Measurements from ENCODE around the gene DDX11. TPM values are rescaled to one million over a fixed set of nuclear protein-coding genes. Genes with fewer than 3 reads are reported as not detected.
"Not testable (repeated sequence)": the region's sequence is repeated elsewhere in the genome, so short reads cannot be mapped to it uniquely, and the experiment has no call there.

DDX11 gene
- total RNA-seq, 1 experiment from 2014 or later, result 70.8 TPM

DNA sequence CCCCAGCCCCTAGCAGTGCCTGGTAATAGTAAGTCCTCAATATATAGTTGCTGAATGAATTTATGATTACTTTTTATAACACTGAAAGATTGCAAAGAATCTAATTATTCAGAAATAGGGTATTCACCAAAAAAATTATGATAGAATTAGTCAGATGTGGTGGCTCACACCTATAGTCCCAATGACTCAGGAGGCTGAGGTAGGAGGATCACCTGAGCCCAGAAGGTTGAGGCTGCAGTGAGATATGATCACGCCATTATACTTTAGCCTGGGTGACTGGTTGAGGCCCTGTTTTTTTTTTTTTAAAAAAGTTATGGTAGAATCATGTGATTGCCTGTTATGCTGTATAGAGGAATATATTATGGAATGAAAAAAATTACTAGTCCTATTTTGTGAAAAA, 21.5 kb upstream of the DDX11 start:
- H3K36me3 ChIP-seq, H3K27me3 ChIP-seq, H3K9me3 ChIP-seq, DNase-seq, H3K4me3 ChIP-seq: not testable (repeated sequence)

DNA sequence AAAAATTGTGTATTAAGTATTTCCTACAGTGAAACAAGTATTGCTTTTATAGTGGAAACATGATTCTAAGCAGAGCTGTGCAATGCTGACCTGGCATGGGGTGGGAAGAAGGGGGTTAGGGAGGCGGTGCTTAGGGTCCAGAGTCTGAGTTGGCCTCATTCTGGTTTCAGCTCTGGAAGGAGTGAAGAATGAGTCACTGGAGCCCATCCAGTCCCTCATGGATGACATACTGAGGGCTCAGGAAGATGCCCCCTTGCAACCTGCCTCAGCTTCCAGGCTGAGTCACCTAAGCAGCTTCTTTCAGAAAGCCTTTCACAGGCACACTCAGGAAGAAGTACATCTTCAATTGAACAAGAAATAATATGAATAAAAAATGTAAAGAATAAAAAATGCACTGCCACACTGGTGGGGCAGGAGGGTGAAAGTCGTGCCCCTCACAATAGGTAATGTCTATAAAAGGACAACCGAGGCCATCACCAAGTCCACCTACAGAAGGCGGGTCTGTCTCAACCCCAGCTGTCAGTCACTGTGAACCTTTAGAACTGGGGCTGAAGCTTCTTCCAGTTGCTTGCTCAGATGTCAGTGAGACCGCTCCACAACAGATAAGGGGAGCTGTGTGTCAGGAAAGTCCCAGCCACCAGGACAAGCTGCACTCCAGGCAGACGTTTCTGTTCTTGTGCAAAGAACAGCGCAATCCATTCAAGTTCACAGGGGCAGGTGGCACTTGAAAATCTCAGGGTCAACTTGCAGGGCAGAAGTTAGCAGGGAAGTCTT, 20.8 kb upstream of the DDX11 start:
- H3K4me3 ChIP-seq, H3K36me3 ChIP-seq, H3K27me3 ChIP-seq, H3K9me3 ChIP-seq: not testable (repeated sequence)
- peak; percentile 93 for DNase-seq

DNA sequence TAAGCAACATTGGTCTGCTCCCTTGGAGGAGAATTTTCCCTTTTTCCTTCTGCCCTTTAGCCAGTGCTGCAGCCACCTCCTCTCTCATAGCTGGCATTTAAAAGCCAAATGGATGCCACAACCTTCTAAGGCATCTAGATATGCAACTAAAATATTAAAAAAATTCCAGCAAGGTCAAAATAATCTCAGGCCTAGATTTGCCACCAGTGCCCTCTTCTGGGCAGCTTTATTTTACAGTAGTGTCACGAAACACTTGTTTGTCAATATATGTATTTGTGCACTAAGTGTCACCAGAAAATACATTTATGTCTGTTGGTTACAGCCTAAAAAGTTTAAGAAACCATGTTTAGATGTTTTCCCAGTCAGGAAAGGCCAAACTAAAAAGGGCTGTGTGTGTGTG, 19.7 kb upstream of the DDX11 start:
- not testable (repeated sequence) for H3K27me3 ChIP-seq, H3K9me3 ChIP-seq, DNase-seq, H3K36me3 ChIP-seq, H3K4me3 ChIP-seq

DNA sequence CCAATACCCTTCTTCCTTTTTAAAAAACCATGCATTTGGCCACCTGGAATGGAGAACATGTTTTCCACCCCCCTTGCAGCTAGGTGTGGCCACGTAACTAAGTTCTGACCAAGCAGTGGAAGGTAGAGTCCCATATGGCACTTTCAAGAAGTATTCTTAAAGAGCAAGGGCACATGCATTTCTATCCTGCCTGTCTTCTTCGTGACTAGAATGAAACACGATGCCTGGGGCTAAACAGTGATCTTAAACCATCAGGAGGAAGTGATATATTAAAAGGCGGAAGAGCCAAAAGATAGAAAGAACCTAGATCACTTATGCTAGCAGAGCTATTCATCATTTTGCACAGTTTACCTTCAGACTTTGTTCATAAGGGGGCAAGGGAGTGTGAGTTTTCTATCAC, 16.0 kb upstream of the DDX11 start:
- H3K9me3 ChIP-seq, result no peaks in the 10 kb centered on the region
- H3K4me3 ChIP-seq, result no peak overlapping the region
- no peak for DNase-seq
- no peaks in the 10 kb centered on the region for H3K27me3 ChIP-seq
- no peaks in the 10 kb centered on the region for H3K36me3 ChIP-seq

DNA sequence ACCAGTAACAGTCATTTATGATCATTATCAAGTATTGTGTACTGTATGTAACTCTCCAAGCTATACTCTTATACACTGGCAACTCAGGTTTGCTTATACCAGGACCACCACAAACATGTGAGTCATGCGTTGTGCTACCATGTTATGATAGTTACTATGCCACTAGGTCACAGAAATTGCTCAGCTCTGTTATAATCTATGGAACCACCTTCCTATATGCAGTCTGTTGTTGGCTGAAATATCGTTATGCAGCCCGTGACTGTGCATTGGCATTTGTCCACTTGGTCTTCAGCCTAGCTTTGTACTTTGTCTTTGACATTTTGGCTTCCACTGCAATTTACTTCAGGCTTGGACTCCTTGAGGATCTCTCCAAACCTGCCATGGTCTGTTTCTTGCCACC, 7.5 kb upstream of the DDX11 start:
- H3K9me3 ChIP-seq, H3K4me3 ChIP-seq, H3K27me3 ChIP-seq, H3K36me3 ChIP-seq: not testable (repeated sequence)
- peak; percentile 73 for DNase-seq

DNA sequence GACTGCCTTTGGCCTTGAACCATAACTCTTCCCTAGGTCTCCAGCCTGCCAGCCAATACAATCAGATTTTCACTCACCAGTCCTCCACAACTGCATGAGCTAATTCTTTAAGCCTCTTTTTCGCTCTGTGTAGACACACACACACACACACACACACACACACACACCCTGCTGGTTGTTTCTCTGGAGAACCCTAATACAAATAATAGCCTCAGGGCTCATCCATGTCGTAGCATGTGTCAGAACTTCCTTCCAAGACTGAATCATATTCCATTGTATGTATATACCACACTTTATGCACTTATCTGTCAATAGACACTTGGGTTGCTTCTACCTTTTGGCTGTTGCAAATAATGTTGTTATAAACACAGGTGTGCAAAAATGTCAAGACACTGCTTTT, 6.0 kb upstream of the DDX11 start:
- H3K9me3 ChIP-seq, H3K27me3 ChIP-seq, H3K4me3 ChIP-seq, H3K36me3 ChIP-seq: not testable (repeated sequence)
- peak; percentile 30 for DNase-seq

DNA sequence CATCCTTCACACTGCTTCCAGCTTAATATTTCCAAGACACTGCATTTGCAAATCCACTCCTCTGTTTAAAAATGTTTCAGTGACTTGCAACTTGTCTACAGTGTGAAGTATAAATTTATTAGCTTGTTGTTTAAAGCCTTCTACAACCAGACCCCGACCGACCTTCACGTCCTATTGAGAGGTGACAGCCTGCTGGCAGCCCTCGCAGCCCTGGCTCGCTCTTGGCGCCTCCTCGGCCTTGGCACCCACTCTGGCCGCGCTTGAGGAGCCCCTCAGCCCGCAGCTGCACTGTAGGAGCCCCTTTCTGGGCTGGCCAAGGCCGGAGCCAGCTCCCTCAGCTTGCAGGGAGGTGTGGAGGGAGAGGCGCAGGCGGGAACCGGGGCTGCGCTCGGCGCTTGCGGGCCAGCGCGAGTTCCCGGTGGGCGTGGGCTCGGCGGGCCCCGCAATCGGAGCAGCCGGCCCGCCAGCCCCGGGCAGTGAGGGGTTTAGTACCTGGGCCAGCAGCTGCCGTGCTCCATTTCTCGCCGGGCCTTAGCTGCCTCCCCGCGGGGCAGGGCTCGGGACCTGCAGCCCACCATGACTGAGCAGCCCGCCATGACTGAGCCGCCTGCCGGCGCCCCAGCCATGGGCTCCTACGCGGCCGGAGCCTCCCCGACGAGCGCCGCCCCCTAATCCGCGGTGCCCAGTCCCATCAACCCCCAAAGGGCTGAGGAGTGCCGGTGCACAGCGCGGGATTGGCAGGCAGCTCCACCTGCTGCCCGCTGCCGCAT, 2.5 kb upstream of the DDX11 start:
- DNase-seq, H3K4me3 ChIP-seq: not testable (repeated sequence)

DNA sequence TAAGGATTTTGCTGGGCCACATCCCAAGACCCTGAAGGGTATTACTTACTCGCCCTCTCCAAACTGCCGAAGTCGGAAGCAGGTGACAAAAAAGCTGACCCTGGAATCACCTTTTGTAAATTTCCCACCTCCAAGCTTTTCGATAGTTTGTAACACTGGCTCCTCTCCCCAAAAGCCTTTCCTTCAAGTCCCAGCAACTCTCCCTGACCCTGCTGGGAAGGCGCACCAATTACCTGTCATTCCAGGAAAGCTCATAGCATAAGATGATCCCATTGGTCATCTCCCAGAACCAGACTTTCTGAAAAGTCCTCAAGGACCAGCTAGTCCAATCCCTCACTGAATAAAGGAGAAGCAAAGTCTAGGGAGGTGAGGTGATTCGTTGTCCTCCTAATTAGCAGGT, 698 bp upstream of the DDX11 start:
- H3K36me3 ChIP-seq, DNase-seq, H3K27me3 ChIP-seq, H3K9me3 ChIP-seq: not testable (repeated sequence)
- H3K4me3 ChIP-seq, result peak overlapping the region; percentile 74

More for the DNA sequence above, 2.5 kb upstream of the DDX11 start:
- not testable (repeated sequence) for H3K36me3 ChIP-seq, H3K9me3 ChIP-seq, H3K27me3 ChIP-seq

DNA sequence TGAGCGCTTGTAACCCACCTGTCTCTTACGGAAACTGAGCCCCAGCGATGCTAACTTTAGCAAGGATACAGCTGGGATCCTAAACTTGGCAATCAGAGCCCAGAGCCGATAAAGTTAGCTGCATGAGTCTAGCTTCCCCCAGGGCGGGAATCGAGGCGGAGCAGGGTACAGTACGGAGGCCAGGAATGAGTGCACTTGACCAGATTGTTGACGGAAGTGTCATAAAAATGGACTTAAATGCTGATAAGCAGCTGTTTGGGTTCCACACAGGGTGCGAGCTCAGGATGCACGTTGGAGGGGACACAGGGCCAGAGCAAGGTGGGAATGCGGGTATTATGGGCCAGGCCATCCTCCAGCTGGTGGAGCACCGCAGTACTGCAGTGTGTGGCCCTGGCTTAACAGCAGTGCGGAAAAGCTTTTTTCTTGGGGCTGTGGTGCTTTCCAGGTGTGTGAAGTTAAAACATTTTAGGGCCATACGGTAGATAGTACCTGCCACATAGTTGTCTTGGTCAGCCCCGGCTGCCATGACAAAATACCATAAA, 744 bp downstream of the DDX11 start:
- not testable (repeated sequence) for H3K27me3 ChIP-seq, H3K36me3 ChIP-seq, H3K9me3 ChIP-seq
- H3K4me3 ChIP-seq, result peak overlapping the region; percentile 74
- peak; percentile 41 for DNase-seq

DNA sequence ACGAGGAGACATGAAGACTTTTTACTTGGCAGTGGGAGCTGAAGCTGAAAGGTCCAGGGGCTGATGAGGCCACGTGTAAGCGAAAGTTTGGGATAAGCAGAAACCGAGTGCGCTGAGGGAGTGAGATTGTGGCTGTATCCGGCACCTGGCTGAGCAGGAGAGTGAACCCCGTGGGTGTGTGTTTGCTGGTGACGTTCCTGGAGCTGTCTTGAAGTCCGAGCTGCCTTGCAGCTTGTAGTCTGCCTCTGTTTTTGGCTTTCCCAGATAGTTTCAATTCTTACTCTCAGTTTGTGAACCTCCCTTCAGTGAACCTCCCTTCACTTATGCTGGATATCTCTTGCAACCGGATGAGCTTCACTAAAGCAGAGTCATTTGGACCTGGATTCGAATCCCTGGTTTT, 2.5 kb downstream of the DDX11 start:
- not testable (repeated sequence) for H3K27me3 ChIP-seq, DNase-seq

DNA sequence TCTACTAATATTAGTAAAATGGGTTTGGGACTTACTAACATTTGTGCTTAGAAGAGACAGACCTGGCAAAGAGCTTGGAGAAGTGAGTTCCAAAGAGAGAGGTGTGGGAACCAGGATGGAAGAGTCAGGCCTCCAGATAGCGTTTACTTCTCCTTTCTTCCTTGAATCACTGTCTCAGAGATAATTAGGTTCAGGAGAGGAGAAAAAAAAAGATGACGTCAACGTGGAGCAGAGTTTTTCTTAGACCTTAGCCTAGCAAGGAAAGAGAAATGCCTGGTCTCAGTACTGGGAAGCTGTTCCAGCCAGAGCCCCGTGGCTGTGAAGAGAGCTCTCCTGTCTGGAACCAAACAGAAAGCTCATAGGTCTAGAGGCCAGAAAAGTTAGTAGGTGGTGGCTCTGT, 3.4 kb downstream of the DDX11 start:
- not testable (repeated sequence) for H3K9me3 ChIP-seq, DNase-seq, H3K4me3 ChIP-seq, H3K27me3 ChIP-seq
- peaks cover 17% of the 10 kb centered on the region for H3K36me3 ChIP-seq

More for the DNA sequence above, 2.5 kb downstream of the DDX11 start:
- not testable (repeated sequence) for H3K9me3 ChIP-seq, H3K4me3 ChIP-seq
- H3K36me3 ChIP-seq, result peaks cover 15% of the 10 kb centered on the region

DNA sequence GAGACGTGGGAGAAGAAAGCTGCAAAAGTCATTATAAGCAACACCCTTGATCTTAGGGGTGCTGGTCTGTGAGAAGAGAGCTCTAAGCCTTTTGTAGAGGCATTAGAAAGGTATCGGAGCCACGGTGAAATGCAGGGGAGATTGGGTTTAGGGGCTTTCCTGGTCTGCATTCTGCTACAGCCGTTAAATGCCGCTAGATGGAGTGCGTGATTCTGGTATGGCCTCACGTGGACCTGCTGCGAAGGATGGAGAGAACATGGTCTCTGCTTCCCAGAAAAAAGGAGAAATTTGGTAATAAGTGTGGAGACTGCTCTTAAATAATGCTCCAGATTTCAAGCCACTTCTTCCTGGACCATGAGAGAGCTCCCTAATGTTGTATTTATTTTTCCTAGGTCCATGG, 4.3 kb downstream of the DDX11 start:
- not testable (repeated sequence) for DNase-seq
- peak overlapping the region; percentile 28 for H3K4me3 ChIP-seq

DNA sequence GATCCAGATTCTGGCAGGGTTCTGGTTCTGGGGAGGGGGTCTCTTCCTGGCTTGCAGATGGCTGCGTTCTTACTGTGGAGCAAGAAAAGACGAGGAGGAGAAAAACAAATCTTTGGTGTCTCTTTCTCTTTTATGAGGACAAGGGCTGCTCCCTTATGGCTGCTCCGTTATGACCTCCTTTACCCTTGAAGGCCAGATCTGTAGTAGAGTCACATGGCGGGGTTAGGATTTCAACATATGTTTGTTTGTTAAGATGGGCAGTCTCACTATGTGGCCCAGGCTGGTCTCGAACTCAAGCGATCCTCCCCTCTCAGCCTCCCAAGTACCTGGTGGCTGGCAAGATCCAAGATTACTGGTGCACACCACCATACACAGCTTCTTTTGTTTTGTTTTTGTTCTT, 5.8 kb downstream of the DDX11 start:
- not testable (repeated sequence) for DNase-seq, H3K9me3 ChIP-seq, H3K4me3 ChIP-seq, H3K27me3 ChIP-seq
- H3K36me3 ChIP-seq, result peaks cover 19% of the 10 kb centered on the region

More for the DNA sequence above, 4.3 kb downstream of the DDX11 start:
- H3K9me3 ChIP-seq, H3K27me3 ChIP-seq: not testable (repeated sequence)
- peaks cover 17% of the 10 kb centered on the region for H3K36me3 ChIP-seq

DNA sequence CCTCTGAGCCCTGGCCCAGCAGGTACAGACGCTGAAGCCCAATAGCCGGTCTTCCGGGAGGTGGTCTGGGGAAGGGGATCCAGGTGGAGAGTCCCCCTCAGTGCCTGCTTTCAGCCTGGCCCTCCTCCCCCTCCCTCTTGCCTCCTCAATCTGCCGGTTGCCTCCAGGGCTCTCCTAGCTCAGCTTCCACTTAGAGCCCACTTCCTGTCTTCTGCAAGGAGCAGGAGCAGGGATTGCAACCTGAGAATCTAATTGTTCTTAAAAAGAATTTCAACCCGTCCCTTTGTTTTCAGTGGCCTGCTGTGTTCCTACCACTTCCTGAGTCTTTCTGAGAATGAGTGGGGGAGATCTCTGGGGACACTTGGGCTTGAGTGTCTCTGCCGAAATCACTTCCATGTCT, 6.6 kb downstream of the DDX11 start:
- not testable (repeated sequence) for H3K4me3 ChIP-seq, H3K9me3 ChIP-seq, H3K27me3 ChIP-seq, DNase-seq
- H3K36me3 ChIP-seq, result peaks cover 25% of the 10 kb centered on the region

DNA sequence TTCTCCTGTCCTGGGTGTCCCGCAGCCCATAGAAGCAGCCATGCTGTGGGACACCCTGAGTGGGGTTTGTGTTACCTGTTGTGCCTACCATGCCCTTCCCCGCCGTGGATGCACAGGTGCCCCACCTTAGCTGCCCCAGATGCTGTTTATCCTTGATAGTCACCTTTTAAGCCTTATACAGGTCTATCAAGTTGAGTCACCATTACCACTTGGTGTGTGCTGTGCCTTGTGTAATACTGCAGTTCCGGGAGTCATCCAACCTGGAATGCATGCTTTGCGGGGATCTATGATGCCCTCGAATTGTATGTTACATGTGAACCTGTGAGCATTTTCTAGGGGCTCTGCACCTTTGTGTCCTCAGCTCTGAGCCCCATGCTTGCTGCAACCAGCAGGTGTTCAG, 7.6 kb downstream of the DDX11 start:
- not testable (repeated sequence) for H3K9me3 ChIP-seq, DNase-seq, H3K4me3 ChIP-seq, H3K27me3 ChIP-seq
- H3K36me3 ChIP-seq, result peaks cover 29% of the 10 kb centered on the region

DNA sequence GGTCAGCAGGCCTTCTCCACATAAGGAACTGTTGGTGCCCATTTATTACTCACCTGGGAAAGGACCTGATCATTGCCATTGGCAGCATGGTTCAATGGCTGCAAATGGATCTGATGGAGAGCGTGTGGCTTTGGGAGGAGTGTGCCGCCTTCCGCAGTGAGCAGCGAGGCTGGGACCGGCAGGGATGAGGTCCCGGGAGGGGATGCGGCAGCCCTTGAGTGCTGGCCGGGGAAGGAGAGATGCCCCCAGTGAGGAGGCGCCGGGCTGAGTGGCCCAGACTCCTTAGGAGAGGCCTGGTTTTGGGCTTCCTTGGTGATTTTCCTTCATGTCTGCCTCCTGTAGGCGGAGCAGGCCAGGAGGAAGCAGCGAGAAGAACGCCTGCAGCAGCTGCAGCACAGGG, 10.6 kb downstream of the DDX11 start:
- not testable (repeated sequence) for H3K27me3 ChIP-seq, H3K9me3 ChIP-seq, H3K4me3 ChIP-seq, DNase-seq
- H3K36me3 ChIP-seq, result peaks cover 32% of the 10 kb centered on the region

DNA sequence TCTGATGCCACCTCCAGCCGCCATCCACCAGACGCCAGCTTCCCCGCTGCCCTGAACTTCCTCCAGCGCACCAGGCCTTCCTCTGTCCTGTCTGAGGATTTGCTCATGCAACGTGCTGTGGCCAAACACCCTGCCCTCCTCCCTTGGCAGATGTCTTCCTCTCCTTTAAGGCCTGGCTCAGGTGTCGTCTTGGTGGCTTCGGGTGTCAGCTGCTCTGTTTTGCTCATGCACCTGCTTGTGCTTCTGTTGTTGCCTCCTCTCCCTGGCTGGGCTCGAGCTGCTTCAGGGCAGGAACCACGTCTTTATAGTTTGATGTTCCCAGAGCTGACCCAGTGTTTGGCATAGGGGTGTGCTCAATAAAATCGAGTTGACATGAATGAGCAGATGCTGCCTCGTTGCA, 12.4 kb downstream of the DDX11 start:
- H3K9me3 ChIP-seq, H3K4me3 ChIP-seq, DNase-seq, H3K27me3 ChIP-seq: not testable (repeated sequence)
- peaks cover 29% of the 10 kb centered on the region for H3K36me3 ChIP-seq

DNA sequence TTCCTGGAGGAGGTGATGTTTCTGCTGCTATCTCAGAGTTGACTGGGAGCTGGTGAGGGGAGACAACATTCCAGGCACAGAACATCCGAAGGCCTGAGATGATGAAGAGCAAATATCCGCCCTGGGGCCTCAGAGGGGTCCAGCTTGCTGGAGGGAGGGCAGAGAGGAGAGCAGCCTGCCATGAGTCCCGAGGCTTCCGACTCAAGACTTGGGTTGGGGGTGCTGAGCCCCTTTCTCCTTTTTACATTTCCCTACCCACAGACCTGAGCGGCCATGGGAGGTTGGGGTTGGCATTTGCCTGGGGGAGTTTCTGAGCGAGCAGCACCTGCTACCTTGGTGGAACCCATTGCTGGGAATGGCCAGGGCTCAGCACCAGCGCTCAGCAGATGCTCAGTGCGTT, 13.8 kb downstream of the DDX11 start:
- peaks cover 29% of the 10 kb centered on the region for H3K36me3 ChIP-seq
- H3K9me3 ChIP-seq, DNase-seq, H3K27me3 ChIP-seq, H3K4me3 ChIP-seq: not testable (repeated sequence)
